ENCODE data around the gene COPS6.

The COPS6 gene

GRCh38 chr7:100053215-100053614 lies 35.6 kb upstream of the COPS6 start:
- no peak overlapping the region for H3K4me3 ChIP-seq (ENCODE audit: low read depth, low read length)
- peak; percentile 7 for TF ChIP-seq CTCF (IDR thresholded peaks at IDR 0.05; ENCODE audit: low read depth, low read length, missing control alignments)
- DNase-seq (ENCODE audit: low read depth) = peak; percentile 58
- in situ Hi-C loops (cut with HindIII; ENCODE audit: low sequenced_read_pairs) = no loop called here

GRCh38 chr7:100057006-100057405 lies 31.8 kb upstream of the COPS6 start:
- H3K4me3 ChIP-seq (ENCODE audit: low read depth, low read length) = no peak overlapping the region
- TF ChIP-seq CTCF (IDR thresholded peaks at IDR 0.05; ENCODE audit: low read depth, low read length, missing control alignments) = no peak
- no peak for DNase-seq (ENCODE audit: low read depth)
- in situ Hi-C loops (cut with HindIII; ENCODE audit: low sequenced_read_pairs) = no loop called here

DNA sequence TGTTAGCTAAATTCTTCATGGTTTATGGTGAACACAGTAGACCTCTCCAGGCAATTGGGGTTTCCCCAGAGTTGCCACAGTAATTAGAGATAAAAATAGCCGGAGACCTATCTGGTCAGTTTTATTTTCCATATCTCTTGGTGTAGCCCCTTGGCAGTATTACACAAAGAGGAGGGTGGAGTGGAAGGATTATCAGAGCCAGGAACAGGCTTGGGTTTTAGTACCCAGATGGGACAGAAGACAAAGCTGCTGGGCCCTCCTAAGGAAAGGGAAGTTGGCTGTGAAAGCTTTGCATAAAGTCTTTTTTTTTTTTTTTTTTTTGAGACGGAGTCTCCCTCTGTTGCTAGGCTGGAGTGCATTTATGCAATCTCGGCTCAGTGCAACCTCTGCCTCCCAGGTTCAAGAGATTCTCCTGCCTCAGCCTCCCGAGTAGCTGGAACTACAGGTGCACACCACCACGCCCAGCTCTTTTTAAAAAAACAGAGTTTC lies 29.5 kb upstream of the COPS6 start:
- DNase-seq (ENCODE audit: low read depth) = no peak

DNA sequence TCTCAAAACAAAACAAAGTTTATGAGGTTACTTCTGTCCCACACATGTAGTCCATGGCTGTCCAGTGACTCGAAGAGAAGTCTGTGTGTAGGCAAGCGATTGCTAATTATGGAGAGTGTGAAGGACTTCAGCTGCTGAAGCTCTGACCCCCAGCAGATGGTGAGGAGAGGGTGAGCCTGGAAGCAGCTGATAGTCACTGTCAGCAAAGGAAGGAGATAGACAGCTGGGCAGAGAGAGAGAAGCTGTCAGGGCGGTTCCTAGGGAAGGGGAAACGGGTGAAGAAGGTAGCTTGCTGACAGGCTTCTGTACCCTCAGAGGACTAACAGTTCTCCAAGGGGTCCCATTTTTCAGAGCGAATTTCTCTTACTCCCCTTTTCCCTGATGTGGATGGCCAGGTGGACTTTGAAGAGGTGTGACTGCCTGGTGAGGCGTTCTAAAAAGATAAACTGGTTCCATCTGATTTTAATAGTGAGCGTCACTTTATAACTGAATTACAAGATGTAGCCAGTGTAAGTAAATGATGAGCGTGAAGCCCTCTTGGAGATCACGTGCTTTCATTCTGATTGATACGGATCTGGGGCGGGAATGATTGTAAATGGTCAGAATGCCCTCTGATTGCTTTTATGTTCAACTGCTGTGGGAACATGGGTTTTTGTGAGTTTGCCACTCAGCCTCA lies 27.1 kb upstream of the COPS6 start:
- in situ Hi-C loops (cut with HindIII; ENCODE audit: low sequenced_read_pairs) = no loop called here

More for the DNA sequence above, 29.5 kb upstream of the COPS6 start:
- in situ Hi-C loops (cut with HindIII; ENCODE audit: low sequenced_read_pairs) = no loop called here
- no peak overlapping the region for H3K4me3 ChIP-seq (ENCODE audit: low read depth, low read length)
- TF ChIP-seq CTCF (IDR thresholded peaks at IDR 0.05; ENCODE audit: low read depth, low read length, missing control alignments) = no peak

DNA sequence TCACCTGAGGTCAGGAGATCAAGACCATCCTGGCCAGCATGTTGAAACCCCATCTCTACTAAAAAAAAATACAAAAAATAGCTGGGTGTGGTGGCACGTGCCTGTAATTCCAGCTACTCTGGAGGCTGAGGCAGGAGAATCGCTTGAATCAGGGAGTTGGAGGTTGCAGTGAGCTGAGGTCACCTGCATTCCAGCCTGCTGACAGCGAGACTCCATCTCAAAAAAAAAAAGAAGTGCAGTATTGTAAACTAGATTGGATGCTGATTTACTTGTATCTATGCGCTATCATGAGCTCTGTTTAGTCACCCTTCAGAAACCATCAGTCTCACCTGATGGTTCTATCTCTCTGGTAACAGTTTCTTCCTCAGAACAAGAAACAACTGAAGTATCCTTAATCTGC lies 25.4 kb upstream of the COPS6 start:
- DNase-seq (ENCODE audit: low read depth) = no peak
- H3K4me3 ChIP-seq (ENCODE audit: low read depth, low read length) = no peak overlapping the region
- TF ChIP-seq CTCF (IDR thresholded peaks at IDR 0.05; ENCODE audit: low read depth, low read length, missing control alignments) = no peak
- in situ Hi-C loops (cut with HindIII; ENCODE audit: low sequenced_read_pairs) = no loop called here

More for the DNA sequence above, 27.1 kb upstream of the COPS6 start:
- DNase-seq (ENCODE audit: low read depth) = no peak
- no peak for TF ChIP-seq CTCF (IDR thresholded peaks at IDR 0.05; ENCODE audit: low read depth, low read length, missing control alignments)
- H3K4me3 ChIP-seq (ENCODE audit: low read depth, low read length) = no peak overlapping the region

DNA sequence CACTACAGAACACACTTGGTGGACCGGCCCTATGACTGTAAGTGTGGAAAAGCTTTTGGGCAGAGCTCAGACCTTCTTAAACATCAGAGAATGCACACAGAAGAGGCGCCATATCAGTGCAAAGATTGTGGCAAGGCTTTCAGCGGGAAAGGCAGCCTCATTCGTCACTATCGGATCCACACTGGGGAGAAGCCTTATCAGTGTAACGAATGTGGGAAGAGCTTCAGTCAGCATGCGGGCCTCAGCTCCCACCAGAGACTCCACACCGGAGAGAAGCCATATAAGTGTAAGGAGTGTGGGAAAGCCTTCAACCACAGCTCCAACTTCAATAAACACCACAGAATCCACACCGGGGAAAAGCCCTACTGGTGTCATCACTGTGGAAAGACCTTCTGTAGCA lies 24.6 kb upstream of the COPS6 start:
- in situ Hi-C loops (cut with HindIII; ENCODE audit: low sequenced_read_pairs) = no loop called here
- H3K4me3 ChIP-seq (ENCODE audit: low read depth, low read length) = no peak overlapping the region
- no peak for DNase-seq (ENCODE audit: low read depth)
- no peak for TF ChIP-seq CTCF (IDR thresholded peaks at IDR 0.05; ENCODE audit: low read depth, low read length, missing control alignments)
